ENCODE measurements around the gene CES2. TPM values are rescaled to one million over a fixed set of nuclear protein-coding genes. Genes with fewer than 3 reads are reported as not detected.

Gene CES2
- total RNA-seq, 2 experiments from 2014 or later, result 59.3 to 62.6 TPM

GRCh38 chr16:66891360-66891759, 44.0 kb upstream of the CES2 start:
- POLR2A ChIA-PET, result no interaction called here
- CTCF ChIA-PET, result no interaction called here
- H3K36me3 Mint-ChIP-seq (ENCODE audit: low read depth), result peaks cover 28% of the 10 kb centered on the region
- no peak overlapping the region for H3K27ac Mint-ChIP-seq
- ATAC-seq (ENCODE audit: poor library complexity) (no peak), DNase-seq (no peak)
- no peak for TF ChIP-seq CTCF (IDR thresholded peaks at IDR 0.05)
- H3K36me3 ChIP-seq (ENCODE audit: insufficient read depth, low read length), result no peaks in the 10 kb centered on the region
- H3K27ac ChIP-seq (ENCODE audit: low read depth in 1 of 2, low read length in 2 of 2), result no peak overlapping the region
- intact Hi-C loops (cut with DNase I, micrococcal nuclease), result no loop called here
- peaks cover 10% of the 10 kb centered on the region for H3K4me1 ChIP-seq (ENCODE audit: insufficient read depth, low read length)
- H3K27me3 Mint-ChIP-seq, result no peaks in the 10 kb centered on the region
- no peak overlapping the region for H3K4me3 ChIP-seq (ENCODE audit: low read length)
- no peak overlapping the region for H3K4me3 Mint-ChIP-seq
- no peaks in the 10 kb centered on the region for H3K9me3 ChIP-seq (ENCODE audit: control insufficient read depth in 1 of 2, insufficient read depth in 1 of 2, low read length in 2 of 2)
- H3K4me1 Mint-ChIP-seq (ENCODE audit: low read depth), result peaks cover 26% of the 10 kb centered on the region
- H3K27me3 ChIP-seq (ENCODE audit: control insufficient read depth in 1 of 2, insufficient read depth in 2 of 2, low read length in 2 of 2), result no peaks in the 10 kb centered on the region
- no peaks in the 10 kb centered on the region for H3K9me3 Mint-ChIP-seq

DNA sequence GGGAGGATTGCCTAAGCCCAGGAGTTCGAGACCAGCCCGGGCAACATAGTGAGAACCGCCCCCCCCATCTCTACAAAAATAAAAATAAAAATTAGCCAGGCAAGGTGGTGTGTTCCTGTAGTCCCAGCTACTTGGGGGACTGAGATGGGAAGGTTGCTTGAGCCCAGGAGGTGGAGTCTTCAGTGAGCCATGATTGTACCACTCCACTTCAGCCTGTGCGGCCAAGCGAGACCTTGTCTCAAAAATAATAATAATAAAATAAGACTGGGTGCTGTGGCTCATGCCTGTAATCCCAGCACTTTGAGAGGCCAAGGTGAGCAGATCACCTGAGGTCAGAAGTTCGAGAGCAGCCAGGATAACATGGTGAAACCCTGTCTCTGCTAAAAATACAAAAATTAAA, 43.5 kb upstream of the CES2 start:
- H3K9me3 Mint-ChIP-seq, result no peaks in the 10 kb centered on the region
- H3K27ac Mint-ChIP-seq, result no peak overlapping the region
- no peak overlapping the region for H3K4me3 ChIP-seq (ENCODE audit: low read length)
- ATAC-seq (ENCODE audit: poor library complexity), result no peak
- intact Hi-C loops (cut with DNase I, micrococcal nuclease), result no loop called here
- TF ChIP-seq CTCF (IDR thresholded peaks at IDR 0.05), result no peak
- peaks cover 24% of the 10 kb centered on the region for H3K36me3 Mint-ChIP-seq (ENCODE audit: low read depth)
- ChIA-PET POLR2A (no interaction called here), CTCF (interaction anchor here (2.0 kb wide), 1 partner anchor 19 kb away, joined by 5 read pairs; no protein-coding TSS in a partner anchor)
- no peak overlapping the region for H3K4me3 Mint-ChIP-seq
- H3K27me3 ChIP-seq (ENCODE audit: control insufficient read depth in 1 of 2, insufficient read depth in 2 of 2, low read length in 2 of 2), result no peaks in the 10 kb centered on the region
- H3K36me3 ChIP-seq (ENCODE audit: insufficient read depth, low read length), result no peaks in the 10 kb centered on the region
- H3K27me3 Mint-ChIP-seq, result no peaks in the 10 kb centered on the region
- no peak for DNase-seq
- H3K27ac ChIP-seq (ENCODE audit: low read depth in 1 of 2, low read length in 2 of 2), result no peak overlapping the region
- H3K4me1 ChIP-seq (ENCODE audit: insufficient read depth, low read length), result peaks cover 10% of the 10 kb centered on the region
- H3K4me1 Mint-ChIP-seq (ENCODE audit: low read depth), result peaks cover 22% of the 10 kb centered on the region
- no peaks in the 10 kb centered on the region for H3K9me3 ChIP-seq (ENCODE audit: control insufficient read depth in 1 of 2, insufficient read depth in 1 of 2, low read length in 2 of 2)

- Mint-ChIP-seq H3K9me3 (no peaks in the 10 kb centered on the region), H3K4me3 (no peak overlapping the region), H3K4me1 (ENCODE audit: low read depth) (peaks cover 8% of the 10 kb centered on the region), H3K36me3 (ENCODE audit: low read depth) (peaks cover 3% of the 10 kb centered on the region), H3K27ac (no peak overlapping the region), H3K27me3 (no peaks in the 10 kb centered on the region)
- H3K4me1 ChIP-seq (ENCODE audit: insufficient read depth, low read length), result peaks cover 10% of the 10 kb centered on the region
- ChIA-PET CTCF (interaction anchor here (1.2 to 1.8 kb wide), 2 partner anchors 21 to 35 kb away, joined by 3 to 8 read pairs; no protein-coding TSS in a partner anchor), POLR2A (interaction anchor here (0.9 to 1.9 kb wide), 2 partner anchors 14 to 267 kb away, joined by 3 to 10 read pairs; partner anchors contain the start of gene PDP2)
- H3K9me3 ChIP-seq (ENCODE audit: control insufficient read depth in 1 of 2, insufficient read depth in 1 of 2, low read length in 2 of 2), result no peaks in the 10 kb centered on the region
- H3K4me3 ChIP-seq (ENCODE audit: low read length), result no peak overlapping the region
- H3K27me3 ChIP-seq (ENCODE audit: control insufficient read depth in 1 of 2, insufficient read depth in 2 of 2, low read length in 2 of 2), result no peaks in the 10 kb centered on the region
- intact Hi-C loops (cut with DNase I, micrococcal nuclease), result loop anchor here in 1 of 2 experiments (2.0 kb wide), 1 partner anchor 35 kb away; no protein-coding TSS in a partner anchor
- ATAC-seq (ENCODE audit: poor library complexity) (no peak), DNase-seq (no peak)
- H3K36me3 ChIP-seq (ENCODE audit: insufficient read depth, low read length), result no peaks in the 10 kb centered on the region
- H3K27ac ChIP-seq (ENCODE audit: low read depth in 1 of 2, low read length in 2 of 2), result no peak overlapping the region
- TF ChIP-seq CTCF (IDR thresholded peaks at IDR 0.05), result no peak
Observed at GRCh38 chr16:66894055-66894454, 41.3 kb upstream of the CES2 start.
